Measurements from ENCODE around the gene ASB8.
A peak's percentile ranks its signal among the peaks of the same experiment; 100 is the strongest.

Gene ASB8, protein sequence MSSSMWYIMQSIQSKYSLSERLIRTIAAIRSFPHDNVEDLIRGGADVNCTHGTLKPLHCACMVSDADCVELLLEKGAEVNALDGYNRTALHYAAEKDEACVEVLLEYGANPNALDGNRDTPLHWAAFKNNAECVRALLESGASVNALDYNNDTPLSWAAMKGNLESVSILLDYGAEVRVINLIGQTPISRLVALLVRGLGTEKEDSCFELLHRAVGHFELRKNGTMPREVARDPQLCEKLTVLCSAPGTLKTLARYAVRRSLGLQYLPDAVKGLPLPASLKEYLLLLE

GRCh38 chr12:48157018-48157888 lies at the start of gene ASB8:
Gene ASB8, minus strand, starts transcription at chr12:48157515. Its CDS starts 4,019 bp downstream, at chr12:48153496.
- peak; percentile 94 for DNase-seq

DNA sequence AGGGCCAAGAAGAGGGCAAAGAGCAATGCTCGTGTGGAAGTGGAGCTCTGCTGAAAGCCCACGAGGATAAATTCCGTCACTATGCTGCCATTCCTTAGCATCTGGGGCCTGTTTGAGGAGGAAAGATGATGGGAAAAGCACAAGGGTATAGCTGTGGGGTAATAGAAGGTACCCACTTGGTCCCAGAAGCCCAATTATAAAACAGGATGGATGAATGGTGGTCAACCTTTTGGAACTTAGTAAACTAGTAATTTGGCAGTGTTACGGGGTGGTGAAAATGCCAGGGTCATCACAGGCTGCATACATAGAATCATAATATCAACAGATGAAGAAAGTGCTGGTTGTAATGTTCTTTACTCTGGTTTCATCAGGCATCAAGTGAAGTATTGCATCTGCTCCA lies 45.9 kb upstream of the ASB8 start, which contains the start of gene OR10AD1:
OR10AD1 (minus strand) TSS at position 101 of the 400 bp plus-strand sequence; CDS start at position 101, 0 bp downstream.
- DNase-seq, result no peak

DNA sequence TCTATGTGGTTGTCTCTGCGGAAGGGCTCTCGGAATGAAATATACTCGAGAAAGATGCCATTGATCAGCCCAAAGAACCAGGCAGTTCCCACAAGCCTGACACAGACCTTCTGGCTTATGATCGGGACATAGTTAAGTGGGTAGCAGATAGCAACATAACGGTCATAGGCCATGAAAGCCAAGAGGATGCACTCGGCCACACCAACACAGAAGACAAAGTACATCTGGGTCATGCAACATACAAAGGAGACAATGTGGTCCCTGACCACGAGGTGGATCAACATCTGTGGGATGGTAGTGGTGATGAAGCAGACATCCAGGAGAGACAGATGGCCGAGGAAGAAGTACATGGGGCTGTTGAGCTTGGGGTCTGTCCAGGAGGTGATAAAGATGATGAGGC lies 45.5 kb upstream of the ASB8 start:
- no peak for DNase-seq

GRCh38 chr12:48201516-48201915 lies 44.2 kb upstream of the ASB8 start:
- no peak for DNase-seq

DNA sequence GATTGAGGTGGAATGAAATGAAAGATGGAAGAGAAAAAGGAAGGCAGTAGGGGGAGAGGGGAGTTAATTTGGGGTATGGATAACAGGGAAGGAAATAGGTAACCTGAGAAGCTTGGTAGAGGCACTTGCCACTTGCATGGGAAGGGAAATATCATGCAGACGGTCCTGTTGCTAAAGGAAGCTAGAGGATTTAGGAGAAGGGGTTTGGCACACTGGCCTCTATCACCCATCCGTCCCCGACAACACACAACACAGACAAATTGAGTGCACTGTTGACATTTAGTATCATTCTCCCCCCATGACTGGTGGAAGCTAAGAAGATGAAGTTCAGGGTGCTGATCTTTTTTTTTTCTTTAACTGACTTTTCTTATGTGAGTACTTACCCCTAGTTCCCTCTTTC lies 43.8 kb upstream of the ASB8 start:
- no peak for DNase-seq

GRCh38 chr12:48199774-48200221 lies 42.5 kb upstream of the ASB8 start:
- DNase-seq, result no peak

GRCh38 chr12:48198985-48199384 lies 41.7 kb upstream of the ASB8 start:
- no peak for DNase-seq

DNA sequence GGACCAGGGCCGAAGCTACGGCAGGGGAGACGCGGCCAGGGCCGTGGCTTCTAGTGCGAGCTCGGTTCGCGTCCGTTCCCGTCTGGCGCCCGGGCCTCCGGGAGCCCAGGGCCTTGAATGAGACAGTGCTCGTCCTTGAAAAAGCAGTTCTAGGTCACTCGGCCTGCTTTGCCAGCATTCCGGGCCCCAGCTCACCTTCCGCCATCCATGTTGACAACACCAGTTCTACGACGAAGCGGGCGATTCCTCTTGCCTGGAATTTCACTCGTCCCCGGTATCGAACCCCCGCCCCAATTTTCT lies 41.3 kb upstream of the ASB8 start:
- DNase-seq, result peak; percentile 16

GRCh38 chr12:48197971-48198671 lies 40.8 kb upstream of the ASB8 start:
- DNase-seq, result peak; percentile 92

DNA sequence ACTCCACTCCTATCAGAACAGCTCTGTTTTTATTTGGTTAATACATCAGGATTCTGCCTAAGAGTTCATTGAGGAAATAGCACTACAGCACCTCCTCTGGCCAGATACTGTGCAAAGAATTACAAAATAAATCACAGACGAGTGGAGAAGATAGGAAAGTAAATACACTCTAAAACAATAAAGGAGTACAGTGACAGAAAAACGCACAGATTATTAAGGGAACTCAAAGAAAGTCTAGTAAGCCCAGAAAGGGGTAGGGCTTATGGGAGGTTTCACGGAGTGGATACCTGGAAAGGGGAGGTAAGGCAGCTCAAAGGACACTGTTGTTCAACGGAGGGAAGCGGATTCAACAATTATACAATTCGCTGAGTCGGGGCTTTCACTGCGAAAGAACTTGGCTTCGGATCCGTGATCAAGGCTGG lies 40.2 kb upstream of the ASB8 start:
- DNase-seq, result peak; percentile 13

DNA sequence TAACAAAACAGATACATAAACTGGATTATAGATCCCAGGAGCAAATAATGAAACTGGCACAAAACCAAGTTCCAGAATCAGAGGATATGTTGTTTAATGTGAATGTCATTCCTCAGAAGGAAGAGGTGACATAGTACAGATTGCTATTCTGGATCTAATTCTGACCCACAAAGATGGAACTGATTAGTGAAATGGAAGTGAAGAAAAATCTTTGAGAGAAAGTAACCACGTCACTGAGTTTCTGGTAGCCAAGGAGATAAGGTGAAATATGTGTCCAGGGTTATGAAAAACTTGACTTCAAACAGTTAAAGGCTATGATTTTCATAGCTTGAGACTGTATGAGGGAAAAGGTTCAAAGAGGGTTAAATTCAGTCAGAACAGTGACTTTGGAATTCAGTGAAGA lies 37.5 kb upstream of the ASB8 start:
- no peak for DNase-seq

DNA sequence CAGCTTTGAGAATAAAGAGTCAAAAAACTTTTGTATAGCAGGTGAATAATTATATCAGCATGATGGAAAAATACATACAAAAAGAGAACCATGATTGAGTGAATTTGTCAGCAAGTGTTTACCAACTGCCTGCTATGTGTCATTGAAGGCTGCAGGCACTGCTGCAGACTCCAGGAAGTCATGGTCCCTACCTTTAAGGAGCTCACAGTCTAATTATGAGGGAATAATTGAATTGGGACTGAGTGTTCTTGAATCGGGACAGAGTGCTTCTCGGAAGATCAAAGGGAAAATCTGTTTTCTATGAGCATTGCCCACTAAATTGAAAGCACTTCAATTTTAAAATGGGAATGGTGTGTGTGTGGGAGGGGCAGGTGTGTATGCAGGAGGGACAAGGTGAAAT lies 36.3 kb upstream of the ASB8 start:
- DNase-seq, result no peak

- DNase-seq, result no peak
Measured at GRCh38 chr12:48192861-48193260, 35.5 kb upstream of the ASB8 start.

GRCh38 chr12:48191096-48191495 lies 33.8 kb upstream of the ASB8 start:
- no peak for DNase-seq

DNA sequence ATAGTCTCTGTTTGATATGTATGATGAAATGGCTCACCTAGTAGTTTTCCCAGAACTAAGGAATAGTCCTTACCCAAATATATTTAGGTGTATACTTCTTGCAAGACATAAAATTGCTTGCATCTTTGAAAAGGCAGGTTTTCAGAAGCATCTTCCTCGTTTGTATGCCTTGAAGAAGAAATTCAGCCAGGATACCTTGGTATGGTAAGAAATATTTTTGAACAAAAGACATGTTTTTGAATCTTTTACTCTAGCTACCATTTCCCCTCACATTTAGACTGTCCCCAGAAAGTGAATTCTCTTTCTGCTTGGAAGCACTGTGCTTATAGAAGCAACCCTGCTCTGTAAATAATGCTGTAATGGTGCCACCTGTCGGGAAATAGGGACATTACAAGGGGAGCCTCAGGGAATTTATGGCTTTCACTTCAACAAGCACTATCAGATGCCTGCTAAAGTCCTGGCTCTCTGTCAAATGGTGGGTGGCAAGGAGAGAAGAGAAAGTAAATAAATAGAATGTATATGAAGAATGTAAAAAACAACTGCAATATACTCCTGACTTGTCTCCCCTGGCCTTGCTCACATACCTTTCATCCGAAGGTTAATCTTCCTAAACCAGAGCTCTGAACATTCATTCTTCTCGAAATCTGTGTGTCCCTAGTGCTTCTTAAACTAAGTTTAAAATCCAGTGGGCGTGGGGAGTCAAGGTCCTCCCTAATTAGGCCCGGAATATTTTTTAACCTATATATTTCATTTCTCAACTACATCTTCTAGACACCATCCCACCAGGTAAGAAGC lies 32.2 kb upstream of the ASB8 start:
- peak; percentile 13 for DNase-seq

GRCh38 chr12:48187916-48188695 lies 30.8 kb upstream of the ASB8 start:
- no peak for DNase-seq

- DNase-seq, result no peak
Measured at GRCh38 chr12:48185181-48185919, 28.0 kb upstream of the ASB8 start.

DNA sequence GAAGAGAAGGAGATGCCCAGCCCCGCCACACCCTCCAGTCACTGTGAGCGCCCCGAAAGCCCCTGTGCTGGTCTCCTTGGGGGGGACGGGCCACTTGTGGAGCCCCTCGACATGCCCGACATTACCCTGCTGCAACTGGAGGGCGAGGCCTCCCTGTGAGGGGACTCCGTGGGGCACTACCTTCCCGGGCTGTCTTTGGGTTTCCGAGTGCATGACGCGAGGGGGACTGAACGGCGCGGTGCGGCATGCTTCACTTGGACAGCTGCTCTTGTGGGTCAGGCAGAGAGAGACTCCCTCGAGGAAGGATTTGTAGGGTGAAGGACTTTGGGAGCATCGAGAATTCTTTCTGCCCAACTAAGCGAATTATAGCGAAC lies 27.2 kb upstream of the ASB8 start:
- DNase-seq, result no peak

DNA sequence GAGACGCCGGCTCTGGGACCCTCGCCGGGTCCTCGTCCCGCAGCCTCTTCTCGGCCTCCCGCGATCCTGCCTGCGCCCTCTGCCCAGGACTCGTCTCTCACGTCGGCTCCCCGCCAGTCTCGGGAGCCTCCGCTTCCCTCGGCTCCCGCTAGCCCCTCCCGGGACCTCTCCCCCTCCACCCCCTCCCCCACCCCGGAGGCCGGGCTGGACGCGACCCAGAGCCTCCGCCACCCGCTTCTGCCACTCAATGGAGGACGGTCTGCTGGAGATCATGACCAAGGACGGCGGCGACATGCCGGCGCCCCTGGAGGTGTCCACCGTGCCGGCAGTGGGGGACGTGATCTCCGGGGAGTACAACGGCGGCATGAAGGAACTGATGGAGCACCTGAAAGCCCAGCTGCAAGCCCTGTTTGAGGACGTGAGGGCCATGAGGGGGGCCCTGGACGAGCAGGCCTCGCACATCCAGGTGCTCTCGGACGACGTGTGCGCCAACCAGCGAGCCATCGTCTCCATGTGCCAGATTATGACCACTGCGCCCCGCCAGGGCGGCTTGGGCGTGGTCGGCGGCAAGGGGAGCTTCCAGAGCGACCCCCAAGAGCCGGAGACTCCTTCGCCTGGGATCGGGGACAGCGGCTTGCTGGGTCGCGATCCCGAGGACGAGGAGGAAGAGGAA lies 26.7 kb upstream of the ASB8 start:
- no peak for DNase-seq

- peak; percentile 60 for DNase-seq
Measured at GRCh38 chr12:48183091-48183875, 26.0 kb upstream of the ASB8 start, which contains the start of gene CCDC184. Gene CCDC184, plus strand, starts transcription at chr12:48183644. Its CDS starts 479 bp downstream, at chr12:48184123.
